HepG2 (cell line): ENCODE results near the gene ZNF865. TPM values are rescaled to one million over a fixed set of nuclear protein-coding genes. Genes with fewer than 3 reads are reported as not detected.

Source experiments
- ATAC-seq: fragments of 200-7000 bp; cut with Tn5 transposase; 3 replicates; pipeline ENCODE4 v1.9.1; 2020; ENCODE audit warnings: mild to moderate bottlenecking, moderate library complexity
- BruUV-seq: library from RNA; stranded (reverse); fragments of 400-500 nt; replicated peaks from 2 replicates; lab custom pipeline; 2021; lab: Mats Ljungman, UMichigan
- CTCF ChIA-PET: fragments of 300-600 bp; formaldehyde crosslinking; extraction: SDS; loops from one replicate; lab custom pipeline; 2021; ENCODE audit warnings: low total read pairs, inconsistent platforms, low intra/inter-chr PET ratio; lab: Yijun Ruan, JAX
- POLR2A ChIA-PET: fragments of 350-600 bp; sonication (Branson Sonifier 250); formaldehyde crosslinking; loops from one replicate; lab custom pipeline; 2020; ENCODE audit warnings: antibody characterized with exemption, inconsistent platforms; lab: Yijun Ruan, JAX
- DNase-seq: peaks from one replicate; pipeline ENCODE4 v3.0.0-alpha.2; 2015; ENCODE audit warnings: low spot score
- FAIRE-seq: peaks from 3 replicates; lab custom pipeline; 2011; peaks lifted over from hg19 to GRCh38; lab: Jason Lieb, UNC
- H2AFZ ChIP-seq: one replicate; pipeline ENCODE4 v1.6.1; 2011; ENCODE audit warnings: low read length, inconsistent platforms
- H3K27ac ChIP-seq: fragments of 300-600 bp; 3 replicates; pipeline ENCODE4 v1.8.0; 2011; ENCODE audit warnings: mixed run types, mild to moderate bottlenecking, mixed read lengths, low read length, inconsistent platforms; ENCODE audit not compliant: insufficient read depth; ENCODE audit errors: extremely low read length
- H3K27me3 ChIP-seq, 2 experiments: fragments of 200-600 bp in 1 of 2; 2 replicates in 1 of 2; 3 replicates in 1 of 2; pipeline versions ENCODE4 v1.6.0 to v1.8.0; 2011; ENCODE audit warnings: low read length in 2 of 2, mild to moderate bottlenecking in 2 of 2, moderate library complexity in 2 of 2, inconsistent platforms in 1 of 2; ENCODE audit not compliant: insufficient read depth in 2 of 2, control insufficient read depth in 1 of 2
- H3K36me3 ChIP-seq, 2 experiments: fragments of 200-600 bp in 1 of 2; replicated peaks in 1 of 2; 2 replicates in 1 of 2; 3 replicates in 1 of 2; pipeline versions ENCODE4 v1.5.1 to v1.8.0; 2011; ENCODE audit warnings: low read length in 2 of 2, inconsistent platforms in 1 of 2; ENCODE audit not compliant: insufficient read depth in 2 of 2, control insufficient read depth in 1 of 2
- H3K4me1 ChIP-seq: 2 replicates; pipeline ENCODE4 v1.5.1; 2012; ENCODE audit warnings: low read length, inconsistent platforms; ENCODE audit not compliant: insufficient read depth
- H3K4me2 ChIP-seq: 2 replicates; pipeline ENCODE4 v1.6.0; 2011; ENCODE audit warnings: low read depth, low read length, inconsistent platforms
- H3K4me3 ChIP-seq, 3 experiments: fragments of 200-600 bp in 1 of 3; sonication (generic), shearing (Covaris generic) in 1 of 3; replicated peaks in 1 of 3; 2 replicates each; pipeline ENCODE4 v1.5.1; 2011 to 2016; ENCODE audit warnings: low read length in 3 of 3, inconsistent platforms in 2 of 3, low read depth in 2 of 3, mild to moderate bottlenecking in 2 of 3, control low read depth in 1 of 3, mixed read lengths in 1 of 3; ENCODE audit not compliant: insufficient read depth in 1 of 3
- H3K79me2 ChIP-seq: one replicate; pipeline ENCODE4 v1.6.1; 2011; ENCODE audit warnings: low read length, inconsistent platforms; ENCODE audit not compliant: insufficient read depth
- H3K9ac ChIP-seq: 2 replicates; pipeline ENCODE4 v1.6.0; 2011; ENCODE audit warnings: mild to moderate bottlenecking, low read depth, low read length, inconsistent platforms; ENCODE audit not compliant: insufficient read depth
- H3K9me3 ChIP-seq: 2 replicates; pipeline ENCODE4 v1.5.1; 2012; ENCODE audit warnings: mild to moderate bottlenecking, low read length
- H4K20me1 ChIP-seq: 2 replicates; pipeline ENCODE4 v1.6.0; 2011; ENCODE audit warnings: inconsistent platforms, mild to moderate bottlenecking, low read length, moderate library complexity; ENCODE audit not compliant: insufficient read depth
- FOXM1 ChIP-seq: sonication (generic); formaldehyde crosslinking; IDR thresholded peaks from 2 replicates; pipeline ENCODE4 v1.5.0; 2020; ENCODE audit warnings: missing genetic modification reagents
- NONO ChIP-seq, 2 experiments: fragments of 450-650 bp in 1 of 2; sonication (generic) in 1 of 2; formaldehyde crosslinking in 1 of 2; IDR thresholded peaks in 1 of 2; conservative IDR thresholded peaks in 1 of 2; 2 replicates each; pipeline versions ENCODE4 v1.6.1 to v1.8.0; 2017 to 2022; ENCODE audit warnings: mild to moderate bottlenecking in 1 of 2, missing genetic modification reagents in 1 of 2, moderate library complexity in 1 of 2
- PPARG ChIP-seq: conservative IDR thresholded peaks from 2 replicates; pipeline ENCODE4 v1.6.1; 2016; ENCODE audit warnings: missing biosample characterization, missing genetic modification reagents
- ZNF451 ChIP-seq: sonication (generic); formaldehyde crosslinking; IDR thresholded peaks from 2 replicates; pipeline ENCODE4 v1.5.0; 2020; ENCODE audit warnings: mild to moderate bottlenecking, missing genetic modification reagents
- ZNF552 ChIP-seq: sonication (generic); formaldehyde crosslinking; IDR thresholded peaks from 2 replicates; pipeline ENCODE4 v1.9.0; 2022; ENCODE audit warnings: missing genetic modification reagents, mild to moderate bottlenecking, borderline replicate concordance
- WGBS: methylation state at CpG from one replicate; pipeline ENCODE4 v1.1.6; 2017; ENCODE audit warnings: low lambda C conversion rate; 5-methylcytosine and 5-hydroxymethylcytosine counted together
- in situ Hi-C: cut with HindIII; loops from 2 replicates; pipeline ENCODE4 v1.10.0; 2017; ENCODE audit warnings: low pct_unique_long_range_greater_than_20kb; ENCODE audit not compliant: extremely low pct_ligation_motif_present
- intact Hi-C: fragments of 100-400 bp; cut with micrococcal nuclease; formaldehyde crosslinking; loops from one replicate; pipeline ENCODE4 v1.10.0; 2022; ENCODE audit not compliant: unreplicated experiment
- polyA plus RNA-seq, 8 experiments: library from polyadenylated mRNA; depleted of rRNA in 3 of 8; stranded (reverse) in 7 of 8; unstranded in 1 of 8; fragments of >200 nt; fragmentation: Illumina TruSeq in 4 of 8; extraction: Trizol in 4 of 8; gene quantifications; 2 replicates each; pipeline versions ENCODE4 v1.2.1 to v1.2.3, GENCODE V29; 2011 to 2016; ENCODE audit warnings: low read depth in 4 of 8, missing spikeins in 1 of 8, mixed read lengths in 1 of 8; ENCODE audit not compliant: insufficient read depth in 1 of 8
- total RNA-seq, 5 experiments: library from RNA; depleted of rRNA; stranded (reverse); fragments of >200 nt; fragmentation: Illumina TruSeq; extraction: Trizol; gene quantifications; 2 replicates each; pipeline ENCODE4 v1.2.3, GENCODE V29; 2016; ENCODE audit warnings: low read depth in 1 of 5
- TF ChIP-seq, protein P1 (sequence below): sonication (generic); formaldehyde crosslinking; IDR thresholded peaks from 2 replicates; pipeline ENCODE4 v1.4.0; 2020; ENCODE audit warnings: missing genetic modification reagents
- TF ChIP-seq, protein P2 (sequence below): IDR thresholded peaks from 2 replicates; pipeline ENCODE4 v1.6.1; 2016; ENCODE audit warnings: mild to moderate bottlenecking
- TF ChIP-seq, protein P3 (sequence below): sonication (generic); formaldehyde crosslinking; IDR thresholded peaks from 2 replicates; pipeline ENCODE4 v1.4.0; 2020; ENCODE audit warnings: mild to moderate bottlenecking, missing genetic modification reagents

ZNF865 gene
- total and polyA plus RNA-seq, 2 of the 13 experiments (the other 11 are each of a cell fraction or from before 2014, with no cell fraction given), result 0.93 to 1.0 TPM

DNA sequence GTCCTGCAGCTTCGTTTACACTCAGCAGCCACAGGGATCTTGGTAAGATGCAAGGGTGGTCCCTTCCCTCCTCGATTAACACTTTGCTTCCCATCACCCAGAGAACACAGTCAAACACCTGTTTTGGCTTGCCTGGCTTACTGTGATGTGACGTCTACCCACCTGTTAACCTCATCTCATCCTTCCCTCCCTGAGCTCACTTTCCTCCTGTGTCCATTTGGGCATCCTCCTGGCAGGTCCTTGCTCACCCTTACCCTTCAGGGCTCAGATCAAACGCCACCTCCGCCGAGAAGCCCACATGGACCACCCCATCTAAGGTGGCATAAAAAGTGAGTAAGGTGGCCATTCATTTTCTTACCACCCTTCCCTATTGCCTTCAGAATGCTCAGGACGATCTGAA is 15.3 kb upstream of the ZNF865 start:
- Histone ChIP-seq H3K4me1 (peaks cover 13% of the 10 kb centered on the region; the same call in 1 of the 2 replicates), H3K4me2 (no peak overlapping the region), H4K20me1 (no peaks in the 10 kb centered on the region), H3K9me3 (no peaks in the 10 kb centered on the region), H3K27ac (no peak overlapping the region), H3K79me2 (no peaks in the 10 kb centered on the region), H3K9ac (no peak overlapping the region), H3K36me3 (peaks cover 5 to 8% of the 10 kb centered on the region in 2 experiments; a peak in 4 of 5 replicates), H3K4me3 (no peak overlapping the region), H2AFZ (no peak overlapping the region), H3K27me3 (no peaks in the 10 kb centered on the region; a peak in 1 of 5 replicates)
- intact Hi-C loops (no loop called here), in situ Hi-C loops (no loop called here)
- FAIRE-seq (no peak), ATAC-seq (no peak), DNase-seq (no peak)
- WGBS, result 48% methylated on average over 7 of the region's 7 CpGs
- TF ChIP-seq ZNF451 (CRISPR knock-in tag) (no peak), FOXM1 (CRISPR knock-in tag) (no peak), NONO (IDR thresholded peaks at IDR 0.05) (no peak), NONO (CRISPR knock-in tag; conservative IDR thresholded peaks at IDR 0.05) (no peak), PPARG (CRISPR knock-in tag) (no peak), ZNF552 (CRISPR knock-in tag) (no peak)
- TF ChIP-seq, protein P1, sequence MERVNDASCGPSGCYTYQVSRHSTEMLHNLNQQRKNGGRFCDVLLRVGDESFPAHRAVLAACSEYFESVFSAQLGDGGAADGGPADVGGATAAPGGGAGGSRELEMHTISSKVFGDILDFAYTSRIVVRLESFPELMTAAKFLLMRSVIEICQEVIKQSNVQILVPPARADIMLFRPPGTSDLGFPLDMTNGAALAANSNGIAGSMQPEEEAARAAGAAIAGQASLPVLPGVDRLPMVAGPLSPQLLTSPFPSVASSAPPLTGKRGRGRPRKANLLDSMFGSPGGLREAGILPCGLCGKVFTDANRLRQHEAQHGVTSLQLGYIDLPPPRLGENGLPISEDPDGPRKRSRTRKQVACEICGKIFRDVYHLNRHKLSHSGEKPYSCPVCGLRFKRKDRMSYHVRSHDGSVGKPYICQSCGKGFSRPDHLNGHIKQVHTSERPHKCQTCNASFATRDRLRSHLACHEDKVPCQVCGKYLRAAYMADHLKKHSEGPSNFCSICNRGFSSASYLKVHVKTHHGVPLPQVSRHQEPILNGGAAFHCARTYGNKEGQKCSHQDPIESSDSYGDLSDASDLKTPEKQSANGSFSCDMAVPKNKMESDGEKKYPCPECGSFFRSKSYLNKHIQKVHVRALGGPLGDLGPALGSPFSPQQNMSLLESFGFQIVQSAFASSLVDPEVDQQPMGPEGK (CRISPR knock-in tag), result no peak
- TF ChIP-seq, protein P2, sequence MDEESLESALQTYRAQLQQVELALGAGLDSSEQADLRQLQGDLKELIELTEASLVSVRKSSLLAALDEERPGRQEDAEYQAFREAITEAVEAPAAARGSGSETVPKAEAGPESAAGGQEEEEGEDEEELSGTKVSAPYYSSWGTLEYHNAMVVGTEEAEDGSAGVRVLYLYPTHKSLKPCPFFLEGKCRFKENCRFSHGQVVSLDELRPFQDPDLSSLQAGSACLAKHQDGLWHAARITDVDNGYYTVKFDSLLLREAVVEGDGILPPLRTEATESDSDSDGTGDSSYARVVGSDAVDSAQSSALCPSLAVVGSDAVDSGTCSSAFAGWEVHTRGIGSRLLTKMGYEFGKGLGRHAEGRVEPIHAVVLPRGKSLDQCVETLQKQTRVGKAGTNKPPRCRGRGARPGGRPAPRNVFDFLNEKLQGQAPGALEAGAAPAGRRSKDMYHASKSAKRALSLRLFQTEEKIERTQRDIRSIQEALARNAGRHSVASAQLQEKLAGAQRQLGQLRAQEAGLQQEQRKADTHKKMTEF (CRISPR knock-in tag), result no peak
- TF ChIP-seq, protein P3, sequence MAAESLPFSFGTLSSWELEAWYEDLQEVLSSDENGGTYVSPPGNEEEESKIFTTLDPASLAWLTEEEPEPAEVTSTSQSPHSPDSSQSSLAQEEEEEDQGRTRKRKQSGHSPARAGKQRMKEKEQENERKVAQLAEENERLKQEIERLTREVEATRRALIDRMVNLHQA (CRISPR knock-in tag), result no peak
- no TSS peak for BruUV-seq
- POLR2A ChIA-PET, result interaction anchor here (0.9 kb wide), 1 partner anchor 9 kb away, joined by 4 read pairs; the partner anchor contains the start of gene FIZ1
- CTCF ChIA-PET, result no interaction called here
